Measurements from ENCODE around the gene SLC24A3. TPM values are rescaled to one million over a fixed set of nuclear protein-coding genes. Genes with fewer than 3 reads are reported as not detected.

Gene SLC24A3
- polyA plus RNA-seq, 4 donors: 1.6 to 4.0 (median 3.8) TPM; not detected in 1

DNA sequence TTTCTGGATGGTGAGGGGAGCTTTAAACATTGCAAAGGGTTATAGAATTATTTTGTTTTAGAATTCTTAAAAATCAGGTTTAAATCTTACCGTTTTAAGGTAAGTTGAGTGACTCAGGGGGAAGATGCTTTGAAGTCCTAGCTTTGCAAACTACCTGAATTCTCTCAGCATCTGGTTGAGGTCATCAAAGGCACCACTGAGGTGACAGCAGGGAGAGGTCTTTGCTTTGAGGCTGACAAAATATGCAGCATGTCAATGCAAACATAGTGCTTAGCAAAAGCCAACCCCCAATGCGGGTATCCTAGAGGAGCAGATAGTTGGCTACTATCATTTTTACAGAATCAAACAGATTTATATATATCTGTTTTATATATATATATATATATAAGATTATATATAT, 219.5 kb downstream of the SLC24A3 start:
- WGBS, 3 donors: 52 to 68% (median 68%) methylated on average over 2 of the region's 2 CpGs
- no peaks in the 10 kb centered on the region for H3K4me1 ChIP-seq (ENCODE audit: control insufficient read depth in 3 of 3, insufficient read depth in 2 of 3, low read depth in 1 of 3, low read length in 2 of 3)
- FAIRE-seq: no peak
- DNase-seq: no peak
- no peaks in the 10 kb centered on the region for H3K36me3 ChIP-seq (ENCODE audit: control insufficient read depth in 3 of 3, insufficient read depth in 2 of 3, low read depth in 1 of 3, low read length in 3 of 3)
- no peak overlapping the region for H3K4me3 ChIP-seq (ENCODE audit: low read depth in 1 of 3, low read length in 3 of 3)
- no peak overlapping the region for H3K27ac ChIP-seq (ENCODE audit: low read depth in 1 of 3, low read length in 2 of 3)
- H3K9me3 ChIP-seq (ENCODE audit: control insufficient read depth in 2 of 2, insufficient read depth in 1 of 2, low read depth in 1 of 2, low read length in 1 of 2): no peaks in the 10 kb centered on the region
- peaks cover 0 to 4% (median 0%) of the 10 kb centered on the region in 3 donors for H3K27me3 ChIP-seq (ENCODE audit: control insufficient read depth in 3 of 3, insufficient read depth in 3 of 3, low read length in 3 of 3)

DNA sequence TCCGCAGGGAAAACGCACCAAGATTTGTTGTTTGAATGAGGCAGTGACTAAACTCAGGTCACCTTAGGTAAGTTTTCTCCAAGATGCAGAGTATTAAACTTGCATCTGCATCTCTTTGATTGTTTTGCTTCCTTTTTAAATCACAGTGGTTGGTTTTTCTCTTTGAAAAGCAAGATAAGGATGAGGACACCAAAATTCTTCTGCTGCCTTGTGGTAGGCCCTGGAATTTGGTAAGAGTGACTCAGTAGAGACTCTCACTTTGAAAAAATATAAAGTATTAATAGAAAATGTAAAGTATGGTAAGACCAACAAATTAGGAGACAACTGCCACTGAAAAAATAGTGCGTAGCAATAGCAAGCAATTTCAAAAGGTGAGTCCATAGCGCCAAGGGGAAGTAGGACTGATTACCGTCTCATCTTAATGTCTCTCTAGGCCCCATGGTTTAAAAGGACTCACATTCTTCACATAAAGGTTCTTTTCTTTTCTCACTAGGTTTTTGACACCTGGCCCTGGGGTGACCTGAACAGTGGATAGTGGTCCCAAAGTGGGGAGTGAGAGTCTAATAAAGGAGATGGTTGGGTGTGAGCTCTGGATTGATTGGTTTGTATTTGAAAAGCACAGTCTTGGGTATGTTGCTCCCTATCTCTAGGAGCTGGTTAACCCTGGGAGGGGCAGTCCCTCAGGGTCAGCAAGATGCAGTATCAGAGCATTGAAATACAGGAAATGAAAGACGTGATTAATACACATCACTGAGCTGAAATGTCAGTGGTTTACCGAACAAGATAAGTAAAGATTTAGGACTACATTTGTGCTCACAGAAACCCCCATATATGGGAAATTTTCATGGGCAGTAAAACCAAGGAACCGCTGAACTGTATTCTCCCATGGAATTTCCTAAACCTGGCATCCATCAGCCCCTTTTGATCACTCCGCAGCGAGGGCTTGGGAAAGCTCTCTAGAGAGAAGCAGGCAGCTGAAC, 221.2 kb downstream of the SLC24A3 start:
- Histone ChIP-seq H3K4me3 (ENCODE audit: low read depth in 1 of 3, low read length in 3 of 3) (no peak overlapping the region), H3K4me1 (ENCODE audit: control insufficient read depth in 3 of 3, insufficient read depth in 2 of 3, low read depth in 1 of 3, low read length in 2 of 3) (no peaks in the 10 kb centered on the region), H3K36me3 (ENCODE audit: control insufficient read depth in 3 of 3, insufficient read depth in 2 of 3, low read depth in 1 of 3, low read length in 3 of 3) (no peaks in the 10 kb centered on the region), H3K27ac (ENCODE audit: low read depth in 1 of 3, low read length in 2 of 3) (no peak overlapping the region), H3K9me3 (ENCODE audit: control insufficient read depth in 2 of 2, insufficient read depth in 1 of 2, low read depth in 1 of 2, low read length in 1 of 2) (no peaks in the 10 kb centered on the region), H3K27me3 (ENCODE audit: control insufficient read depth in 3 of 3, insufficient read depth in 3 of 3, low read length in 3 of 3) (no peaks in the 10 kb centered on the region)
- WGBS, 3 donors: 71 to 86% (median 79%) methylated on average over 10 of the region's 10 CpGs
- FAIRE-seq (no peak), DNase-seq (no peak)

DNA sequence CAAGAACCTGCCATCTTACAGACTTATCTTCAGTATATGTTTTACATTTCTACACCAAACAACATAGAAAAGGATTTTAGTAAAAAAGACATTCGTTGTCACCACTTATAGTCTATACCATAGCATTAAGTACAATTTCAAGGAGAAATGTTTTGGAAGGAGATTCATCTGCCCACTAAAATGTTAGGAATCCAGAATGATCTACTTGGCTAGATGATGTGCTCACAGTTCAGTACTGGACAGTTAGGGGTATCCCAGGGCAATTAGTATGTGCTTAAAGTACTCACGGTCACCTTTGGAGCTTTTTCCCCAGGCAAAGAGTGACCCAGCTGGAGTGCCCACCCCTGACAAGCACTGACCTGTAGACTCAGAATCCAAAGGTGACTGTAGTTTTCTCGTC, 222.9 kb downstream of the SLC24A3 start:
- no peaks in the 10 kb centered on the region for H3K27me3 ChIP-seq (ENCODE audit: control insufficient read depth in 3 of 3, insufficient read depth in 3 of 3, low read length in 3 of 3)
- WGBS, 3 donors: 53 to 78% (median 53%) methylated on average over 3 of the region's 3 CpGs
- H3K4me1 ChIP-seq (ENCODE audit: control insufficient read depth in 3 of 3, insufficient read depth in 2 of 3, low read depth in 1 of 3, low read length in 2 of 3): no peaks in the 10 kb centered on the region
- FAIRE-seq (no peak), DNase-seq (no peak)
- no peaks in the 10 kb centered on the region for H3K9me3 ChIP-seq (ENCODE audit: control insufficient read depth in 2 of 2, insufficient read depth in 1 of 2, low read depth in 1 of 2, low read length in 1 of 2)
- no peaks in the 10 kb centered on the region for H3K36me3 ChIP-seq (ENCODE audit: control insufficient read depth in 3 of 3, insufficient read depth in 2 of 3, low read depth in 1 of 3, low read length in 3 of 3)
- no peak overlapping the region for H3K4me3 ChIP-seq (ENCODE audit: low read depth in 1 of 3, low read length in 3 of 3)
- no peak overlapping the region for H3K27ac ChIP-seq (ENCODE audit: low read depth in 1 of 3, low read length in 2 of 3)

- H3K36me3 ChIP-seq (ENCODE audit: control insufficient read depth in 3 of 3, insufficient read depth in 2 of 3, low read depth in 1 of 3, low read length in 3 of 3): no peaks in the 10 kb centered on the region
- H3K27ac ChIP-seq (ENCODE audit: low read depth in 1 of 3, low read length in 2 of 3): no peak overlapping the region
- no peak for DNase-seq
- no peak overlapping the region for H3K4me3 ChIP-seq (ENCODE audit: low read depth in 1 of 3, low read length in 3 of 3)
- no peaks in the 10 kb centered on the region for H3K27me3 ChIP-seq (ENCODE audit: control insufficient read depth in 3 of 3, insufficient read depth in 3 of 3, low read length in 3 of 3)
- H3K9me3 ChIP-seq (ENCODE audit: control insufficient read depth in 2 of 2, insufficient read depth in 1 of 2, low read depth in 1 of 2, low read length in 1 of 2): no peaks in the 10 kb centered on the region
- no peak for FAIRE-seq
- no peaks in the 10 kb centered on the region for H3K4me1 ChIP-seq (ENCODE audit: control insufficient read depth in 3 of 3, insufficient read depth in 2 of 3, low read depth in 1 of 3, low read length in 2 of 3)
These were observed 223.4 kb downstream of the SLC24A3 start for GRCh38 chr20:19435821-19436220.

DNA sequence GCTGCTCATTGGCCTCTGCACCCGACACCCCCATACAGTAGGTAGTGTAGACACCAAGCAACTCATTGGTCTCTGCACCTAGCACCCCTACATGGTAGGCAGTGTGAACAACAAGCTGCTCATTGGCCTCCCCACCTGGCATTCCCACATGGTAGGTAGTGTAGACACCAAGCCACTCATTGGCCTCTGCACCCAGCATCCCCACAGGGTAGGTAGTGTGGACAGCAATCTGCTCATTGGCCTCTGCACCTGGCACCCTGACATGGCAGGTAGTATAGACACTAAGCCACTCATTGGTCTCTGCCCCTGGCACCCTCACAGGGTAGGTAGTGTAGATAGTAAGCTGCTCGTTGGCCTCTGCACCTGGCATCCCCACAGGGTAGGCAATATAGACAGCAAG, 226.0 kb downstream of the SLC24A3 start:
- Histone ChIP-seq H3K4me3 (ENCODE audit: low read depth in 1 of 3, low read length in 3 of 3) (no peak overlapping the region), H3K9me3 (ENCODE audit: control insufficient read depth in 2 of 2, insufficient read depth in 1 of 2, low read depth in 1 of 2, low read length in 1 of 2) (no peaks in the 10 kb centered on the region), H3K36me3 (ENCODE audit: control insufficient read depth in 3 of 3, insufficient read depth in 2 of 3, low read depth in 1 of 3, low read length in 3 of 3) (no peaks in the 10 kb centered on the region), H3K4me1 (ENCODE audit: control insufficient read depth in 3 of 3, insufficient read depth in 2 of 3, low read depth in 1 of 3, low read length in 2 of 3) (no peaks in the 10 kb centered on the region), H3K27me3 (ENCODE audit: control insufficient read depth in 3 of 3, insufficient read depth in 3 of 3, low read length in 3 of 3) (no peaks in the 10 kb centered on the region), H3K27ac (ENCODE audit: low read depth in 1 of 3, low read length in 2 of 3) (no peak overlapping the region)
- DNase-seq (no peak), FAIRE-seq (no peak)
- WGBS, 3 donors: 52 to 79% (median 58%) methylated on average over 2 of the region's 2 CpGs

GRCh38 chr20:19440660-19441527, 228.5 kb downstream of the SLC24A3 start:
- H3K27me3 ChIP-seq (ENCODE audit: control insufficient read depth in 3 of 3, insufficient read depth in 3 of 3, low read length in 3 of 3): no peaks in the 10 kb centered on the region
- peak in 1 of 2 donors; percentile 40 for DNase-seq
- no peak overlapping the region for H3K4me3 ChIP-seq (ENCODE audit: low read depth in 1 of 3, low read length in 3 of 3)
- no peaks in the 10 kb centered on the region for H3K36me3 ChIP-seq (ENCODE audit: control insufficient read depth in 3 of 3, insufficient read depth in 2 of 3, low read depth in 1 of 3, low read length in 3 of 3)
- no peaks in the 10 kb centered on the region for H3K9me3 ChIP-seq (ENCODE audit: control insufficient read depth in 2 of 2, insufficient read depth in 1 of 2, low read depth in 1 of 2, low read length in 1 of 2)
- no peak for FAIRE-seq
- no peaks in the 10 kb centered on the region for H3K4me1 ChIP-seq (ENCODE audit: control insufficient read depth in 3 of 3, insufficient read depth in 2 of 3, low read depth in 1 of 3, low read length in 2 of 3)
- 74 to 80% (median 74%) methylated on average over 14 of the region's 14 CpGs for WGBS, 3 donors
- H3K27ac ChIP-seq (ENCODE audit: low read depth in 1 of 3, low read length in 2 of 3): no peak overlapping the region

GRCh38 chr20:19446246-19446645, 233.8 kb downstream of the SLC24A3 start:
- DNase-seq (no peak), FAIRE-seq (no peak)
- WGBS, 3 donors: 81 to 88% (median 86%) methylated on average over 4 of the region's 4 CpGs
- no peaks in the 10 kb centered on the region for H3K36me3 ChIP-seq (ENCODE audit: control insufficient read depth in 3 of 3, insufficient read depth in 2 of 3, low read depth in 1 of 3, low read length in 3 of 3)
- H3K27ac ChIP-seq (ENCODE audit: low read depth in 1 of 3, low read length in 2 of 3): no peak overlapping the region
- H3K4me1 ChIP-seq (ENCODE audit: control insufficient read depth in 3 of 3, insufficient read depth in 2 of 3, low read depth in 1 of 3, low read length in 2 of 3): no peaks in the 10 kb centered on the region
- no peaks in the 10 kb centered on the region for H3K9me3 ChIP-seq (ENCODE audit: control insufficient read depth in 2 of 2, insufficient read depth in 1 of 2, low read depth in 1 of 2, low read length in 1 of 2)
- no peak overlapping the region for H3K4me3 ChIP-seq (ENCODE audit: low read depth in 1 of 3, low read length in 3 of 3)
- no peaks in the 10 kb centered on the region for H3K27me3 ChIP-seq (ENCODE audit: control insufficient read depth in 3 of 3, insufficient read depth in 3 of 3, low read length in 3 of 3)

- WGBS, 3 donors: 84 to 98% (median 97%) methylated on average over 1 of the region's 1 CpG
- no peak for FAIRE-seq
- H3K9me3 ChIP-seq (ENCODE audit: control insufficient read depth in 2 of 2, insufficient read depth in 1 of 2, low read depth in 1 of 2, low read length in 1 of 2): no peaks in the 10 kb centered on the region
These were observed 236.2 kb downstream of the SLC24A3 start for GRCh38 chr20:19448632-19449031.

More at GRCh38 chr20:19448632-19449031, 236.2 kb downstream of the SLC24A3 start:
- Histone ChIP-seq H3K4me1 (ENCODE audit: control insufficient read depth in 3 of 3, insufficient read depth in 2 of 3, low read depth in 1 of 3, low read length in 2 of 3) (no peaks in the 10 kb centered on the region), H3K27ac (ENCODE audit: low read depth in 1 of 3, low read length in 2 of 3) (no peak overlapping the region), H3K4me3 (ENCODE audit: low read depth in 1 of 3, low read length in 3 of 3) (no peak overlapping the region), H3K27me3 (ENCODE audit: control insufficient read depth in 3 of 3, insufficient read depth in 3 of 3, low read length in 3 of 3) (no peaks in the 10 kb centered on the region), H3K36me3 (ENCODE audit: control insufficient read depth in 3 of 3, insufficient read depth in 2 of 3, low read depth in 1 of 3, low read length in 3 of 3) (no peaks in the 10 kb centered on the region)
- DNase-seq: no peak
